Activated gamma-delta T cell (primary cell): ENCODE data around the gene TMEM141.

Source experiments
- DNase-seq: peaks from one replicate; lab custom pipeline; 2025; lab: John Stamatoyannopoulos, UW

TMEM141 gene

DNA sequence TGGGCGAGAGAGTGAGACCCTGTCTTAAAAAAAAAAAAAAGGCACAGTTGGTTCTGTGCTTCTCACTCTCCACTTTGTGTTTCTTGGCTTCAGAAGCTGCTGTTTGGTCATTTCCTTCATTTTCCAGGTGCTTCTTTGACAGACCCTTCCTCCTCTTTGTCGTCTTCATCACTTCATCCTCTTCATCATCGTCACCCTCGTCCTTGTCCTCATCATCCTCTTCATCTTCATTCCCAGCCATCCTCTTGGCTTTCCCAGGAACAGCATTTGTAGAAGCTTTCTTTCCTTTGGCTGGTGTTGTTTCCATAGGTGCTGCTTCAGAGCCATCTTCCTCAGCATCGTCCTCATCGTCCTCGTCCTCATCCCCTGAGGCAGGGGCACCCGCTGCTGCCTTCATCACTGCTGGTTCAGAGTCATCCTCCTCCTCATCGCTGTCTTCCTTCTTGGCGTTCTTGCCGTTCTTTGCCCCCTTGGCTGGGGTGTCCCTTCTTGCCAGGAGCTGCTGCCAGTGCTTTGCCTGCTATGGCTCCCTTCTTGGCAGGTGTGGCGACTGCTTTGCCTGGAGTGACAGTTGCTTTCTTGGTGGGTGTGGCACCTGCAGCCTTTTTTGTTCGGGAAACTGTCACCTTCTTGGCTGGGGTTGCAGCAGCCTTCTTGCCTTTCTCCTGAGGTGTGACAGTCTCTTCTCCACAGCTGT is 23.7 kb downstream of the TMEM141 start:
- no peak for DNase-seq

DNA sequence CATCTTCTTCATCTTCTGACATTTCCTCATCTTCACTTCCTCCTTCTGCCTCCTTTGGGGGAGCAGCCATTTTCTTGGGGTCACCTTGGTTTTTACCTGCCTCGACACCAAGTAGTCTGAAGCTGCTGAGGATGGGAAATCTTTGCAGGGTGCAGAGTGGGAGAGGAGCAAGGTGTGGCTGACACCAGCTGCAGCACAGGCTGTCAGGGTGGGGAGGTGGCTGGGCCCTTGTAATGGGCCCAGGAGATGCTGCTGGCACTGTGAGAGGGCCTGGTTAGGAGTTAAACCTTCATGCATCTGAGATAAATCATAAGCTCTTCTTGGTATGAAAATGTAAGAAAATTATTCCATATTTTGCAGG is 24.3 kb downstream of the TMEM141 start:
- DNase-seq, result no peak

DNA sequence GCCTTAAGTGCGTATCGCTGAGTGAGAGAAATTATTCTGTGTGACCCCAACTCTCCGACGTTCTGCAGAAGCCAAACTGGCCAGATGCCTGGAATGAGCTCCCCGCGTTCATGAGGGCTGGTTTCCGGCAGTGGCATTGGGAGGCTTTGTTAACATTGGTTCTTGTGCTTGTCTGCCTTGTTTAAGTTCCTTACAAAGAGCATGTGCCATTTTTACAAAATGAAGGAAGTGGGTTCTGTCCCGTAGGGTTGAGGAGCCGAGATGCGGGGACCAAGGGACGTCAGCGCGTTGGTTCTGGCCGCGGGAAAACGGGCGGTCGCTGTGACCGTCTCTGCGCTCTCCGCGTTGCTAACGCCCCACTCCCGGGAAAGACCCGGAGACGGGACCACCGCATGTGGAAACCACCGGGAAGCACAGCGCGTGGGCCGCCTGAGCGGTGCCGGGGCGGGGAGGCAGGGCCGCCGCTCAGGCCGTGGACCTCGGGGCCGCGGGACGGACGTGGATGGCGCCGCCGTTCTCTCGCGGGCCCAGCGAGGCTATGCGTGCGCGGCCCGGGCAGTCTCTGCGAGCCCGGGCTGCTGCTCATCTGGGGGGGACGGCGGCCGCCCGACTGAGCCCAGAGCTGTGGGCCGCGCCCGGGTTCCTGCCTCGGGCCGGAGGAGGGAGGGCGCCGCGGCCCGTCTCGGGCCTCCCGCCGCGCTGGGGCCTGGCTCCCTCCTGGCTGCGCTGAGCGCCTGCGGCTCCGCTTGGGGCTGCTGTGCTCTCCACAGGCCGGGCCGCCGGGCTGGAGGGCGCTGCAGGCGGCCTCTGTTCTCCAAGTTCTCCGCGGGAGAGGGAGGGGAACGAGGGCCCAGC is 30.1 kb downstream of the TMEM141 start:
- DNase-seq, result no peak

DNA sequence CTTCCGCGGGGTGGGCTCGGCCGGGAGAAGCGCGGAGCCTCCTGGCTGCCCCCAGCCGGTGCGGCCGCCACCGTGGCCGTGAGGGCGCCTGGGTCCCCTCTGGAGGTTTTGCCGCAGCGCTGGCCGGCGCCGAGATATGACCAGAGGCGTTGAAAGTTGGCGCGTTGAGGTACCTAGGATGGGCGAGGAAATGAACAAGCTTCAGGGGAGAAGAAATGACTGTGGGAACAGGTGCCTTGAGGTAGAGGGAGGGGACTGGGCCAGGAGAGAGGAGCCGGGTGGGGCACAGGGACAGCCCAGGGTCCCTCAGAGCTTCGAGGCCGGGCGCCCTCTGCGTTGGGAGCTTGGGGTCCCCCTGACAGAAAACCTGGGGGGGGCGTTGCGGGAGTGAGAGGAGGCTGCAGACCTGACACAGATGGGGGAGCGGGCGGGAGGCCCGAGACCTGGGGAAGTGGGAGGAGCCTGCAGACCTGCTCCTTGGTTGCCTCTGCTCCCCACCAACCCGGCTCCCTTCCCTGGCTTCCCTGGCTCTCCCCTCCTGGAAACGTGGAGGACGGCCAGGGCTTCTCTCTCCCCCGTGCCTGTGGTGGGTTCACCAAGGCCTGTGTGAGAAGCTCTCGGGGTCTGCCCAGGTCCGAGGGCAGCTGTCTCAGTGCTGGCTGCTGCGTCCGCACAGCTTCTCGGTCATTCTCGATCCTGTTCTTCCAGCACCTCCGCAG is 30.8 kb downstream of the TMEM141 start:
- DNase-seq, result no peak

DNA sequence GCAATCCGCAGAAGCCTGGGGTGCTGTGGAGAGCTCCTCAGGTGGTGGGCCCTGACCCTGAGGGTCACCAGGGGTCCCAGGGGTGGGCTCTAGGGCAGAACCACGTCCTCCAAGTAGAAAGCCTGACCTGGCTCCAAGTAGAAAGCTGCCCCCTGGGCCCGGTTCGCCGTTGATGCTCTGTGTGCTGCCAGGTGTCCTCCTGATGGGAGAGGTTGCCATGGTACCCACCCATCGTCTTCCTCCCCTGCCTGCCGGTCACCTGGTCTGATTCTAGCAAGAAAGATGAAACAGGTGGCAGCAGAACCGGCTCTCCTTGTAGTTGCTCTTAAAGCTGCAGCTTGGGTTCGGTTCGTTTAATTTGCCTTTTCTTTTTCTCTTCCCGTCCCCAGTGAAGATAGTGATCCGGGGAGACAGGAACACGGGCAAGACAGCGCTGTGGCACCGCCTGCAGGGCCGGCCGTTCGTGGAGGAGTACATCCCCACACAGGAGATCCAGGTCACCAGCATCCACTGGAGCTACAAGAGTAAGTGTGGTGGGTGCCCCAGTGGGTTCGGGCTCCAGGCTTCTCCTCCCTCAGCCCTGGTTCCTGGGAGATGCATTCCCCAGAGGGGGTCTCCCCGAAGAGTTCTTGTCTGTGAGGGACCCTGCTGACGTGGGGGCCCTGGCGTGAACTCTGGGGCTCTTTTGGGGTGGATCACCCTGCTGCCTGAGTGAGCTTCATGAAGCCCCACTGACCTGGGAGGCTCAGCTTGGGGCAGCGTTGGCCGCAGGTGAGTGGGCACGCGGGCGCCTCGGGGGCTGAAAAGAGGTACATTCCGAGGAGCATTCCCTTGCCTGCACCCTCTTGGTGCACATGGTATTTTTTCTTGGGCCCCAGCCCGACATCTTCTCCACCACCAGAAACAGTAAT is 32.2 kb downstream of the TMEM141 start:
- no peak for DNase-seq

DNA sequence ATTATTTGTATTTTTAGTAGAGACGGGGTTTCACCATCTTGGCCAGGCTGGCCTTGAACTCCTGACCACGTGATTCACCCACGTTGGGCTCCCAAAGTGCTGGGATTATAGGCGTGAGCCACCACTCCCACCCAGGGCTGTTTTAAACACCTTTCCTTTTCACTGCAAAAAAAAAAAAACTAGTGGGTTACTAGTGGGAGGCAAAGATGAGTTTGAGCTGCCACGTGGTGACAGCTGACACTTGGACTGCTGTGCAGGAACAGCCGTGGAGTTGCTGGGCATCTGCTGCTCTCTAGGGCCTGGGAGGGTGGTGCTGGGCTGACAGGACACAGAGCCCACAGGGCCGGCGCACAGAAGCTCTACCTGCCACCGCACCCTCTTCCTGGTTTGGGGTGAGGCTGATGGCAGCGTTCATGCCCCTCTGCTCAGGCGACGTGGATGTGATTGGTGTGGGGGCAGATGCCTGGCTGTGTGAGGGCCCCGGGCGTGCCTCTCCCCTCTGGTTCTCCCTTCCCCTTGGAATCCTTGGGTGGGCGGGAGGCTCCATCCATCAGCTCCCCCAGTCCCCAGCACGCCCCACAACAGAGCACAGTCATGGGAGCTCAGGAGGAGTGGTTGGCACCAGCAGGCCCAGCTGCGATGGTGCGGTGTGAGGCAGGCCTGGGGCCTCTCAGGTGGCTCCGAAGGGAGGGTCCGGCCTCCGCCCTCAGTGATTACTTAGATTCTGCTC is 33.5 kb downstream of the TMEM141 start:
- no peak for DNase-seq

DNA sequence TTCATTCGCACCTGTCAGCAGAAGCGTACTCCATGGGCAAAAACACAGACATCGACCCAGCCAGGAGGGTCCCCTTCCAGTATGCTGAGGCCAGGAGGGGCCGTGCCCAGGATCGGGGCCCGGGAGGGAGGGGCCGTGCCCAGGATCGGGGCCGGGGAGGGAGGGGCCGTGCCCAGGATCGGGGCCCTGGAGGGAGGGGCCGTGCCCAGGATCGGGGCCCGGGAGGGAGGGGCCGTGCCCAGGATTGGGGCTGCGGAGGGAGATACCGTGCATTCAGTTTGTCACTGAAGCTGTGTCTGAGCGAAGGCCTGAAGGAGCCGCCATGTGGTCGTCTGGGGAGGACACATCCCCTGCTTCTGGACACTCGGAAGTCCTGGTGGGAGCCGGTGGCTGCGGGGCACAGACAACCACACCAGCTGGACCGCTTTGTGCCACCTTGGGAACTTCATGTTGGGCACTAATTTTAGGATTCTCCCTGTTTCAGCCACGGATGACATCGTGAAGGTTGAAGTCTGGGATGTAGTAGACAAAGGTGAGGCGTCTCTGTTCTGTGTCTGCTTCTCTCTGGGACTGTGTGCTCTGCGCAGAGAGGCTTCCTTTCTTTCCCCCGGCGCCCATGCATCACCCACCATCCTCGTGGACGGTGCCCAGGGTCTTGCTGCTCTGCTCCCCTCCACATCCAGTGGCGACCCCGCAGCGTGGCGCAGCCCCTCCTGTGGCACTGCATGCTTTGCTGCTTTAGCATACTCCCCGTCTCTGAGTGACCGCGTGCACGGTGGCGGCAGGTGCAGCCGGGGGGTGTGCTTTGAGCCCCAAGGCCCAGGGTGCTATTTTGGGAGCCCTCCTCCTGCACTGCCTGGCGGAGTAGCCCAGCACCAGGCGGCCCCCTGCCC is 34.4 kb downstream of the TMEM141 start:
- no peak for DNase-seq

DNA sequence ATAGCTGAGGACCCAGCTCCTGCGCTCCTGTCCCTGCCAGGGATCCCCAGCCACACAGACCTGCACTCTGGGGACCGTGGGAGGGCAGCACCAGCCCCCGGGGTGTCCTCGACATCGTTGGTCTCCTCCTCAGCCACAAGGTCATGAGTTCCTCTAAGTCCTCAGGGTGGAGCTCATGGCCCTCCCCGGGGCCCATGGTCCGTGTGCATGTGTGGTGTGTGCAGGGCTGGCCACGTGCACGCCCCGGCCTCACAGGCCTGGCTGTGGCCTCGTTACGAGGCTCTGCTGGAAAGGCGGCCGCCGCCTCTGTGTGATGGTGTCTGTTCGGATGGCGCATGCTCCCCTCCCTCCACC is 35.0 kb downstream of the TMEM141 start:
- no peak for DNase-seq

DNA sequence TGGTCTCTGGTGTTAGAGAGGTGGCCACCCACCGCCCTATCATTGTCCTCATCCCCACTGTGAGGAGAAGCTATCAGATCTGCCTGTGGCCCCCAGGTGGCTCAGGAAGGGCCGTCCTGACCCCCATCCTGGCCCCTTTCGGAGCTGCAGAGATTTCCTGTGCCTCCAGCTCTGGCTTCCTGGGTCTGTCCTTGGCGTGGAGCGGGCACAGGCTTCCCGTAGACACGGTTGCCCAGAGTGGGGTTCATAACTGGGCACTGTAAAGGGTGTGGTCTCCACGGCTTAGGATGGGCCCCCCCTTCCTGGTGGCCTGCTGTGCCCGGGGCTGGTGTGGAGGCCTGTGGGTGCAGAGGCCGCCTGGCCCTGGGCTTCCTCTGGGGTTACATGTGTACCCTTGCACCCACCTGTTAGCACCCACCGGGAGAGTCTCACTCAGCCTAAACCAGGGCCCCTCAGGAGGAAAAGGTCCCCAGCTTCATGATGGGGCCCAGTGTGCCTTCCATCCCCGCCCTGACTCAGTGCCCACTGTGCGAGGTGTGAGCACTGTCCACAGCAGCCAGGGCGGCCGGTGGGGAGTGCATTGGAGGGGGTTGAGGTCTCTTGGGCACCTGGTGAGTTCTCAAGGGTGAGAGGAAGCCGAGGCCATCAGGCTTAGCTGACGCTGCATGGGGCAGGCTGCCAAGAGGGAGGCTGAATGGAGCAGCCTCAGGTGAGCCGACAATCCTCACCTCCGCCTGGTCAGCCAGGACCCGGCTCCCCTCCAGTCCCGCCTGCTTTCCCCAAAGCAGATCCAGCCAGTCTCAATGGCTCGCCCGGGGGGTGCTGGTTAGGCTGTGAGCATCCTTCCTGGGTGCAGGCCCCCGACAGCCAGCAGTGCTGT is 35.8 kb downstream of the TMEM141 start:
- no peak for DNase-seq

DNA sequence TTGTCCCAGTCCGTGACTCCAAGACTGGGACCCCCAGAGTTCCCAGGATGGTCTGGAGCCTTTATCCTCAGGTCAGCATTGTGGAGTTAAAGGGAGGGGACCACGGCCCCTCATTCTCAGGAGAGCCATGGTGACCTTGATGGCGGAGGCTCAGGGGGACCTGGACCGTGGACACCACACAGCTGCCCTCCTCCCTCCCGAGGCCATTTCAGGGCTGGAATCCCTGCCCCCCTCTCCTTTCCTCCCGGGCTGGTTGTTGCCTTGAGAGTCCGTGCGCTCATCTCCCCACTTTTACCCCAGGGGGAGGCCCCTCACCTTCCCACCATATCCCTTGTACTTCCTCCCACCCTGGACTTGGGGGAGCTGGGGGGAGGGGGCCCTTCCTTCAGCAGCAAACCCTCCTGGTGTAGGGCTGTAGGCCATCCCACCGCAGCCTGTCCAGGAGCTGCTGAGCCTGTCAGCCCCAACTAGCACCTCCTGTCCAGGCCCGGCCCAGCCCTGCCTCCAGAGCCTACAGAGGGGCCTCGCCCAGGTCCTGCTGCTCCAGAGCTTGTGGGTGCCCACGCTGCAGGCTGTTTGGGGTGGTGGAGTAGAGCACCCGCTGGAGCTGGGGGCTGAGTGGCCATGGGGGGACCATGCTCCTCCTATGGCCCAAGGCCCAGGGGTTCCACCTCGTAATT is 36.8 kb downstream of the TMEM141 start:
- no peak for DNase-seq

DNA sequence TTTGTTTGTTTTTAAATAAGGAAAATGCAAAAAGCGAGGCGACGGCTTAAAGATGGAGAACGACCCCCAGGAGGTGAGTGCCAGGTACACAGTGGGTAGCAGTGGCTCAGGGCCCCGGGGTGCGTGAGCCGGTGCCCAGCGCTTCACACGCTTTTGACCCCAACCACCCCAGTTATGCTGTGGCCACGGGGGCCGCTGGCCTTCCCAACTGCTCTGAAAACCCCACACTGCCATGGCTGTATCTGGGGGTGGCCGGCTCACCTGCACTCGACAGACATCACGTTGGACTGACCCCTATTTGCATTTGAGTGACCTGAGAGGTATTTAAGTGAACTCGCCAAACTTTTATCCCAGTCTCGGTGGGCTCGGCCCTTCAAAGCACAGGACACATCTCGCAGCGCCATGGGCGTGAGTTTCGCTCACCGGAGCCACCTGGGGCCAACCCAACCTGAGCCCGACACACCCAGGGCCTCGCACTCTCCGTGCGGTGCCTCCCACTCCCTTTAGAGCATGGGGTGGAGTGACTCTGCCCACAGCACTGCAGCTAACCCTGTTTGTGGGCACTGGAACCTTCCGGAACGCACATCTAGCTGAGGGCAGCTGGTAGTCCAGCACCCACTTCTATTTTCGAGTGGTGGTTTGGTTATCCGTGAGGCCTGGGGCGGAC is 37.5 kb downstream of the TMEM141 start:
- DNase-seq, result no peak

DNA sequence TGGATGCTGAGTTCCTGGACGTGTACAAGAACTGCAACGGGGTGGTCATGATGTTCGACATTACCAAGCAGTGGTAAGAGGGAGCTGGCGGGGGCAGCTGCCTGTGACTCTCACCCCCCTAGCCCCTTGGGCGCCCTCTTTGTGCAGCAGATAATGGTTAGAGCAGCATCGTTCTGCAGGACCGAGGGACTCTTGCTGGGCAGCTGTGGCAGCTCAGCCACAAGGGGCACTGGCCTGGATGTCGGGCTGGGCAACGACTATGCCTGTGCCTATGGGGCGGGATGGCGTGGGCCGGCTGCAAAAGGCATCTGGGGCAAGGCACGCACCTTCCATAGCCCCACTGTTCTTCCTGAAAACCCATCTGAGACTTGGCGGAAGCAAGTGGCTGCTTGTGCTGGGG is 38.3 kb downstream of the TMEM141 start:
- no peak for DNase-seq

DNA sequence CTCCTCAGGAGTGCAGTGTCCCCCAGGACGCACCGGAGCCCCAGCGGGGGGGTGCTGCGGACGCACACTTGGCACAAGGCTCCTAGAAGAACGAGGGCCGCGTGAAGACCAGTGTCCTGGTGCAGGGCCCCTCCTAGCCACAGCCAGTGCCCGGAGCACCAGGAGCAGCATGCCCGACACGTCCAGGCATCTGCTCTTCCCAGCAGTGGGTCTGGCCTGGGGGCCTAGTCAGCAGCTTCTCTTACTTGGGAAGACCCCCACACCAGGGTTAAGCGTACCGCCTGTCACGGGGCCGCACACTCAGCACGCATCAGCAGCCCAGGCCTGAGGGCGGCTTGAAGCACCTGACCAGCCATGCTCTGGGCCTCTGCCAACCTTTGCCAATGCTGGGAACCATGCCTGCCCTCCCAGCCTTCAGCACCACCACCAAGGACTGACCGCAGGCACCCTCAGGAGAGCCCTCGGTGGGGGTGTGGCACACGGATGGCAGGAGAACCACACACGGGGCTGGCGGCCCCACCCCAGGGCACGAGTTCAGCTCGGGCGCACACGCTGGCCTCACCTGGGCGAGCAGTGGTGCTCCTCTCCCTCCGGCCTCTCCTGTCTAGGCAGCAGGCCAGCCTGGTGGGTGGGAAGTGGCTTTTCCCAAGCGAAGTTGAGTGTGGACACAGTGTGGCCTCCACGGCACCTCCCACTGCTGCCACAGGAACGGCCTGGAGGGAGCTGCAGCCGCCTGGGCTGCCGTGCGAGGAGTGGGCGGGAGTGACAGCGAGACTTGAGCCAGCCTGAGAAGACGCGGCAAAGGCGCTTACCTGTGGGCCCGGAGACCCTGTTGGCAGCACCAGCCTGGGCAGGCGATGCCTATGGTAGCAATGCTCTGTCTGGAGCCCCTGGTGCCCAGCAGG is 39.1 kb downstream of the TMEM141 start:
- DNase-seq, result no peak

DNA sequence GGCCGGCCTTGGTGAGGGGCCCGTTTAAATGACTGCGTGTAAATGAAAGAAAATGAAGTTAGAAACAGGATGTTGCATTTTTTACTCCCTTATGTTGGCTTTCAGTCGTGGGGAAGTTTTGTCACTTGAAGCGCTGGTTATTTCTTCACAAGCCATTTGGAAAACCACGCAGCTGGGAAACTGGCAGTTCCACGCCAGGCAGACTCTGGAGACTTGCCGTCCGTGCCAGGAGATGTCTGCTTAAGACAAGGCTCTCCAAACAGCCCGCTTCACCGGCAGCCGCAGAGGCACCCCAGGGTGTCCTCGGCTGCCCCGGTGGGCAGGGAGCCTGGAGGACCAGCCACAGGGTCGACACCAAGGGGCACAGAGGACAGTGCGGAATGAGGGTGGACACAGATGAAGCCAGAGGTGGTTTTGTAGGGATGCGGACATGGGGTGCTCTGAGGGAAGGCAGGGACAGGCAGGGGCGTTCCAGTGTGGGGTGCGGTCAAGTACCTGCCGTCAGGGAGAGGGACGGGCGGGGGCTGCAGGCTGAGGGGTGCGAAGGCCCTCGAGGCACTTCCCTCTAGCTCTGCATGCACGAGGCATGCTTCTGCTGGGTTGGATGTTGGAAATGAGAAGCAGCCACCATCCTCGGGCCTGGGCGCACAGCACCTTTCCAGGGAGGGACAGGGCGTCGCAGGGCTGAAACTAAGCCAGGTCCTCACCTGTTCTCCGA is 40.0 kb downstream of the TMEM141 start:
- no peak for DNase-seq

DNA sequence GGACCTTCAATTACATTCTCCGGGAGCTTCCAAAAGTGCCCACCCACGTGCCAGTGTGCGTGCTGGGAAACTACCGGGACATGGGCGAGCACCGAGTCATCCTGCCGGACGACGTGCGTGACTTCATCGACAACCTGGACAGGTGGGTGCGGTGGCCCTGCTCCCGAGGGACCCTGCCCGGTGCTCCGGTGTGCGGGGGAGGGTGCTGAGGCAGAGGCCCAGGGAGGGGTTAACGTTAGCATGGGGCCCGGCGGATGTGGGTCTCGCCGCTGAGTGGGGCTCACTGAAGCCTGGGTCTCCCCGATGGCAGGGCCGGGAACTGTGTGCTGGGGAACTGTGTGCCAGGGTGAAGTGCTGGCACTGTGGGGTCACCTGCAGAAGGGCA is 40.6 kb downstream of the TMEM141 start:
- DNase-seq, result no peak

DNA sequence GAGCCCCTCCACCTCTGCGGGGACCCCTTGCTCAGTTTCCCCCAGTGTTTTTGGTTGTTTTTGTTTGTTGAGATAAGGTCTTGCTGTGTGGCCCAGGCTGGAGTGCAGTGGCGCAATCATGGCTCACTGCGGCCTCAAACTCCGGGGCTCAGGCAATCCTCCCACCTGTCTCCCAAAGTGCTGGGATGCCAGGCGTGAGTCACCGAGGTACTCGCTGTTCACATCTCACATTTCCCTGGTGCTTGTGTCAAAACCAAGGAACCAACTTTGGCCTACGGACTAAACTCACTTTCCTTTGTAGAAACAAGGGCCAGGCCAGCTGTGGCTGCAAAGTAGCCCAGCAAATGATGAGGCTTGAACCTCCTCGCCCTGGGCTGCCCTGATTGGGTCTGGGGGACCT is 41.4 kb downstream of the TMEM141 start:
- DNase-seq, result no peak
